CD4-positive, alpha-beta T cell treated with Interleukin-6 for 4 hours (primary cell): ENCODE data around the gene GPLD1.
"Not testable (repeated sequence)": the region's sequence is repeated elsewhere in the genome, so short reads cannot be mapped to it uniquely, and the experiment has no call there.

Source experiments
- DNase-seq: peaks from one replicate; pipeline ENCODE4 v3.0.0-alpha.2; 2020; ENCODE audit warnings: mixed read lengths

Gene GPLD1

GRCh38 chr6:24451581-24452388 lies 37.6 kb downstream of the GPLD1 start:
- DNase-seq: no peak

GRCh38 chr6:24448828-24449525 lies 40.4 kb downstream of the GPLD1 start:
- DNase-seq: no peak

- no peak for DNase-seq
These were observed 41.0 kb downstream of the GPLD1 start for GRCh38 chr6:24448396-24448795.

GRCh38 chr6:24446670-24447069 lies 42.7 kb downstream of the GPLD1 start:
- DNase-seq: no peak

- DNase-seq: no peak
These were observed 43.7 kb downstream of the GPLD1 start for GRCh38 chr6:24445704-24446103.

- DNase-seq: no peak
These were observed 44.8 kb downstream of the GPLD1 start for GRCh38 chr6:24444588-24444987.

- no peak for DNase-seq
These were observed 47.8 kb downstream of the GPLD1 start for GRCh38 chr6:24441599-24441904.

- no peak for DNase-seq
These were observed 48.3 kb downstream of the GPLD1 start for GRCh38 chr6:24440897-24441598.

GRCh38 chr6:24439858-24440539 lies 49.4 kb downstream of the GPLD1 start:
- no peak for DNase-seq

GRCh38 chr6:24436979-24437378 lies 52.4 kb downstream of the GPLD1 start:
- DNase-seq: no peak

GRCh38 chr6:24432611-24433010 lies 56.8 kb downstream of the GPLD1 start:
- no peak for DNase-seq

GRCh38 chr6:24431045-24431451 lies 58.3 kb downstream of the GPLD1 start:
- peak; percentile 30 for DNase-seq

- no peak for DNase-seq
These were observed 59.3 kb downstream of the GPLD1 start for GRCh38 chr6:24430086-24430485.

GRCh38 chr6:24429146-24429545 lies 60.2 kb downstream of the GPLD1 start:
- no peak for DNase-seq

- DNase-seq: no peak
These were observed 60.8 kb downstream of the GPLD1 start for GRCh38 chr6:24428615-24429014.

- DNase-seq: no peak
These were observed 62.5 kb downstream of the GPLD1 start for GRCh38 chr6:24426729-24427446.

- no peak for DNase-seq
These were observed 64.3 kb downstream of the GPLD1 start for GRCh38 chr6:24425091-24425490.

GRCh38 chr6:24419526-24419925 lies 69.9 kb downstream of the GPLD1 start:
- no peak for DNase-seq

GRCh38 chr6:24415753-24416152 lies 73.6 kb downstream of the GPLD1 start:
- DNase-seq: no peak

GRCh38 chr6:24414531-24414930 lies 74.8 kb downstream of the GPLD1 start:
- DNase-seq: not testable (repeated sequence)

GRCh38 chr6:24412294-24412693 lies 77.1 kb downstream of the GPLD1 start:
- no peak for DNase-seq

- no peak for DNase-seq
These were observed 78.8 kb downstream of the GPLD1 start for GRCh38 chr6:24410622-24411021.
